ENCODE measurements around the gene ZNF521.

Gene ZNF521

GRCh38 chr18:25223899-25224886 lies 127.8 kb downstream of the ZNF521 start:
- no peak for DNase-seq

DNA sequence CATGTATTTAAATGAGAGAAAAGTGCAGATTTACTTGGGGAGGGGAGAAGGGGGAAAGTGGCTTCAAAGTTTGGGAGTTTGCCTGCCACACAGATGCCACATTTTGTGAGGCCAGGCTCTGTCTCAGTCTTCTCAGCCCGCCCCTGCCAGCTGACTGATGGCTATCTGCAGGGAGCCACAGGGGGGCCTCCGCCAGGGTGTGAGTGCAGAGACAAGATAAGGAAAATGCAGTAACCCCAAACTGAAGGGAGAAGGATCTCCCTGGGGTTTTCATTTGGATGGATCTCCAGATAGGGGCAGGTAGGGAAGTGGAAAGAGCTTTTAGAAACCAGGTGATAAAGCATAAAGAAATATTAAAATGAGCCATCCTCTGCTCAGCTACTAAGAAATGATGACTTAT lies 128.8 kb downstream of the ZNF521 start:
- DNase-seq = no peak

- DNase-seq = no peak
These were observed 129.3 kb downstream of the ZNF521 start for GRCh38 chr18:25222648-25223047.

DNA sequence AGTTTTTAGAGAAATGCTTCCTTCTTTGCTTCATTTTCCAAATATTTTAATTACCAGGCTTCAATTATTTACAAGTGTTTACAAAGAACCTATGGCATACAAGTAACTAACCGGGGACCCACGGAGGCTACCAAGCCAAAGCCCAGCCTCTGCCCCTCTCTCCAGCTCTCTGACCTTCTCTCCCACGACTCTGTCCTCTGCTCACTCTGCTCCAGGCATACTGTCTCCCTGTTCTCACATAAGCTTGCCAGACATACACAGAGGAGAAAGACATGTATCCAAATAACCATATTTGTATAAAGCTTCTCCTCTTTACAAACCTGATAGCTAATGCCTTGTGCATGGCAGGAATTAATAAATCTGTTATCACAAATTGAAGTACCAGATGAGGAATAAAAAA lies 141.3 kb downstream of the ZNF521 start:
- no peak for DNase-seq

GRCh38 chr18:25192065-25192464 lies 159.9 kb downstream of the ZNF521 start:
- DNase-seq = no peak

GRCh38 chr18:25190472-25190871 lies 161.5 kb downstream of the ZNF521 start:
- no peak for DNase-seq

DNA sequence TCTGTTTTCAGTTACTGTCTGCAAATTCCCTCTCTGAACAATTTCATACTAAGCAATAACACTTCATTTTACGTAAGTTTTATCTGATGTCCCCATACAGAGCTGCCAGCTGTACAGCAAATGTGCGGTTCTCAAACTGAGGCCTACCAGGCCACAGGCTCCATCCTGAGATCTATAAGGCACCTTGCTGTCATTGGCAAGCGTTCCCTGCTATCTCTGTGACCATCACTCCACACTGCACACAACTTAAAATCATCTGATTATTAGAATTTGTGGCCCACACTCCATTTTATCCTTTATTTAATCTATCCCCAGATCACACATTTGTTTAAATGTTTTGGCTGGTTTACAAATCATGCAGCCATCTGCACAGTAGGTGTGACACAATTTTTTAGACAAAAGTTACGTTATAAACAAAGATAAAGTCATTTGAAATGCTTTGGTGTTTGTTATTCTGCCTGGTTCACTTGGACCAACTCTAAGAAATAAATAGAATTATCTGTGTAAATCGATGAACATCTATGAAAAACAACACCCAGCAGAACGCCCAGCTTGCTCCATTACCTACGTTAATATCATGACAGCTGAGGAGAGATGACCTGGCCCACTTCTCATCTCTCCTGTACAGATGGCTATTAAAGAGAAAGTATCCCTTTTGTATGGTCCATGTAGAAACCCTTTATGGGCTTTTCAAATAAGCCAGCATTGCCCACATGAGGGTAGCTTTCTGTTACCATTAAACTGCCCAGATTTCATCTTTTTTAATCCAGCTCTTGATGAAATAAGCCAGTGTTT lies 162.4 kb downstream of the ZNF521 start:
- no peak for DNase-seq

DNA sequence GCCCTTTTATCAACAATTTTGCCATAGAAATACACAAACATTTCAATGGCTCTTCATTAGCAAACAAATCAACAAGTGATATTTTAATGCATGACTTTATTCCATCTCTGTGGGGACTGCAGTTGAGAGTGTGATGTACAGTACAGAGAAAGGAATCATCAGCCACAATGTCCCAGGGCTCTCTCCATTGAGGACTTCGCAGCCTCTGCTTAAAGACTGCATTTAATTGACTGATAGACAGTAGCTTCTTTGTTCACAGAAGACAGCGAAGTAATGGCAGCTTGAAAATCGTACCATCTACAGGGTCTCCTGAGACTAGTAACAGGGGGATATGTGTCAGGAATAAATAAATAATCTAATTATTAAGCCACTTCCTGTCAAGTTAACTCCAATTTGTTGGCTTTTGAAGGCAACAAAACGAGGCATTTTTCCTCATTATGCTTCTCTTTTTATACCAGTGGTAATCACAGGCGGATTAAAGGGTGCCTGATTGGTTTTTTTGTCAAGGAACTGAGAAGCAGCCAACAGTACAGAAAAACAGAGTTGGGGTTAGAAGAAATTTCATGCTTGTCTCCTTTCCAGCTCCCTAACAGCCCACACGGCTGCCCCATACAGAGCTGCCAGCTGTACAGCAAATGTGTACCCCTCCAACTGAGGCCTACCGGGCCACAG lies 164.3 kb downstream of the ZNF521 start:
- no peak for DNase-seq

DNA sequence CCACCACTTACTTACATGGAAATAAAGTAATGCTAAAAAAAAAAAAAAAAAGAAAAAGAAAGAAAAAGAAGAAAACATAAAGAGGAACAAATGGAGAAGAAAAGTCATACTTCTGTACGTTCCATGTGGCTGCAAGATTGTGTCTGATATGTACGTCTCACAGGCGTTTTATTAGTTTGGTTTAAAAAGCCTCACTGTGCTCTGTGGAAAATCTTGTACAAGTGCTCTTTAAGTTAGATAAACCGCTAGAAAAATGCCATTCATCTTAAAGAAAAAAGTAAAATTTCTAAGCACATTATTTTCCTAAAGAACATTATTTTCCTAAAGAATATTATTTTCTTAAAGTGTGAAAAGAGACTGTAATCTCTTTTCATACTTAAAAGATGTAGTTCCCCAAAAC lies 165.1 kb downstream of the ZNF521 start:
- no peak for DNase-seq

DNA sequence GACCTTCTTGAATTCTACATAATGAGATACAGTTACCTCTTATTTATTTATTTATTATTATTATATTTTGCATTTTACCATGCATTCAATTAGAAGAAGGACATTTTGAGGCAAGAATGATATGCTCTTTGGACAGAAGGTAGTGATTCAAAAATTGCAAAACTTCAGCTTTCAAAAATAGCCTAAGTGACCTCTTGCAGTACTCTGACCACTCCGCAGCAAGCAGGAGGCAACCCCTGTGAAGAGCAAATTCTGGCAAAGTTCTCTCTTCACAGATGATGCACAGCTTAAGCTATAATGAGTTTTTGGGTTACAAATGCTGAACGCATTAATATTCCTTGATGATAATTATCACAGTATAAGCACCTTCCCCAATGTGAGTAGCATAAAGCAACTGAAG lies 170.0 kb downstream of the ZNF521 start:
- DNase-seq = no peak

- DNase-seq = no peak
These were observed 170.4 kb downstream of the ZNF521 start for GRCh38 chr18:25181581-25181980.

GRCh38 chr18:25180973-25181548 lies 170.9 kb downstream of the ZNF521 start:
- no peak for DNase-seq

DNA sequence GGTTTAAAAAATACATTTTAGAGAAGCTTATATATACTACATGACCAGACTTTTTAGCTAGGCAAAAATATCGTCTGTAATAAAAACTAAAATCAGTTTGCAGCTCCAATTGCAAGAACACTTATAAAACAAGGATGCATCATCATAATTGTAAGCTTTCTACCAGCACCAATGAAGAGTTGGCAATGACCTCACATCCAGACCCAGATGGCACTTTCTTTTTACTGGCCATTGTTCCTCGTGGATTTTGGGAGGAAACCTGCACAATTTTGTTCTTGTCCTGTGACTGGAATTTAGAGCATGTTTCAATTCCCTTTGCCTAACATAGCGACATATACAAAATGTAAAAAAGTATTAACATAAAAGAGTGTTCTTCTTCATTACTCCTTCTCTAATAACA lies 174.3 kb downstream of the ZNF521 start:
- no peak for DNase-seq

DNA sequence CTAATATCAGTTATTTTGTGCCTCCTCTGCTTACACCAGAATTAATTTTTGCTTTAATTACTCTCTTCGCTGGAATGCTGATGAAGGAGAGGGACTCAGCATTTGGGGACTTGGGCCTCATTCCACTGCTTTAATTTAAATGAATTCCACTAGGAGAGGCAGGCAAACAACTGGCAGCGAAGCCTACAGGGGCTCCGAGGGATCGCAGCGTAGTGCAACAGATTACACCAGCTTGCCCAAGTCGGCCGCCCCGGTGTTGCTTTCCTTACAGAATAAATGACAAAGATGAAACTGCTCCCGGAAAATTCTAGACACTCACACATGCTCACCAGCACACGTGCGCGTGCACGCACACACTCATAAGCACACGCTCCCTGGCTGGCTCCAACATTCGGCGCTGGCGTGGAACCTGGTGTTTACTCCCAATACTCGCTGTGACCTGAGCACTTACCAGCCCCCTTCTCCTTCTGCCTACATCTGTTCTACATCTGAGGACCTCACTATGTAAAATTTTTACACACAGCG lies 175.4 kb downstream of the ZNF521 start:
- no peak for DNase-seq

DNA sequence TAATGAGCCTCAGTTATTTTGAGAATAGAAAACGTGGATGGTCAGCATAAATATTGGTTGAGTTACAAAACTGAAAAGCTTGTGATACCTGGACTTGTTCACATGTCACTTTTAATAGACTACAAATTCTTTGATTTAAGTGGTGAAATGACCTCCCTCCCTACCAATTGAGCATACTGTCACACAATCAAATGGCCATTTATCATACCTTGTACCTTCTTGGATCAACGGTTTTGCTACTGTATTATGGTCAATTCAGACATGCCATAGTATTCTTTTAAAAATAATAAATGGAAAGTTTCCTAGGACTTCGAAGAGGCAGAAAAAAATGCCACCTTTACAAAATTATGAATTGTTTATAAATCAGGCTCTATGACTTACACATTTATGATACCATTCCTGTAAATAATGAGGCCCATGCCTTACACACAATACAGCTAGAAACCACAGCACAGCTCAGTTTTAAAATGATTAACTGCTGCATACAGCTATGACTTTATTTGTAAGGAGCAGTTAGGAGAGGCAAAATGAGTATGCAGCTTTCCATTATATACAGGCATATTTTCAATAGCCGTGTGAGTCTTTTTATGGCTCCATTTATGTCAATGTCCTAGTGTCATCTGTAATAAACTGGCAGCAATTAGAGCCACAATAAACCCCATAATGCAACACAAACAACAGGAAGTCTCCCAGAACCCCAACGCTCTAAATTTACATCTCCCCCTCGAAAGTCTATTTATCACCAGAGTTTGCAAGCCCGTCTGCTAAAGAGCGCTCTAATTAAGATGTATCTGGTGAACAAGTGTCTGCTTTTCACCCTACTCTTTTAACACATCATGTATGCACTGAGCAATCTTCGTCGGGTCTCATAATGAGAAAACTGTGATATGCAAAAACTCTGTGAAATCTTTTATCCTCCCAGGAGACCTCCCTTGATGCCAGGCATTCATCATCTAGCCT lies 176.1 kb downstream of the ZNF521 start:
- DNase-seq = no peak

GRCh38 chr18:25174324-25174723 lies 177.6 kb downstream of the ZNF521 start:
- DNase-seq = no peak

DNA sequence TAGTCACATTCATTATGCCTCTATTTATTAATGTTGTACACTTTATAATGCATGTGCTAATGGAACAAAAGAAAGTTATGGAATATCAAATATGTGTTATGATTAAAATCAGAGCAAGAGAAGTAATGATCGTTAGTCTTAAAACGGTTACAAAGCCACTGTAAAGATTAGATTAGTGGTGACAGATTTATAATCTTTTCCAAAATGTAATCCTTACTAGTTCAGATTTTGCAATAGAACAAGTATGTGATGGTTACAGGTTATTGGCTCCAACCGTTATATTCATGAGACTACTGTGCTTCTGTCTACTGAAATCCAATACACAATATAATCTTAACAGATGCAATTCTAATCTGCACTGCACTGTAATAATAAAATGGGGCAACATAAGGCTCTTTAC lies 180.6 kb downstream of the ZNF521 start:
- DNase-seq = no peak

DNA sequence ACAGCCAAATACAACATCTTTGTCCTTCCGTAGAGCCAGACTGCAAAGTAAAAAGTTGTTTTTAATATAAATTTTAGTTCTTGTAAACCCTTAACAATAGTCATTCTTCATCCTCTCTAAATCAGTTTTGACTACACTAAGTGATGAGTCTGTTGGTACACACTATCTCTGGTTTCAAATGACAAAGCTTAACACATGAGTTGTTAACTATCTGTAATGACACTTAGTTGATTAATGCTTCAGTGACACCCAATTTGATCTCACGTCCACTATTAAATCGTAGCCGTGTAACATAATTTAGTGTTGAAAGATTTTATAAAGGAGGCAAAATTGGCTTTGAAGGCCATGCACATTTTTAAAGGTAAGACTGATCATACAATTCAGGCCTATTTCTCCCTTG lies 181.6 kb downstream of the ZNF521 start:
- no peak for DNase-seq

DNA sequence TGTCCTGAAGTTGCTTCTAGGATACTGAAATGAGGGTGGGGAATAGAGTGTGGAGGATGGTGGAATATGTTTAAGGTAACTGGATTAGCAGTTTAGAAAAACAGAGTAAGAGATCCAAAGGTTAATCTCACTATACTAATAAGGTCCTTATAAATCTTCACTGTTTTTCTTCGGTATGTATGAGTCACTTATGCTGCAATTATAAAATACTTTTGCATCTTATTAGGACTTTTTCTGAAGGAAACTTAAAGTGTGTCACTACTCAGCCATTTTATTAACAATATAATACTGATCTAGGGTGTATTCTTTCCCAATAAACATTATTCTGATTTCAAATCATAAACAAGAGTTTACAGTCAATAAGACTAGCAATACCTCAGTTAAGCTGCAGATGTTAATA lies 182.3 kb downstream of the ZNF521 start:
- DNase-seq = no peak

GRCh38 chr18:25167612-25168410 lies 184.2 kb downstream of the ZNF521 start:
- DNase-seq = no peak

DNA sequence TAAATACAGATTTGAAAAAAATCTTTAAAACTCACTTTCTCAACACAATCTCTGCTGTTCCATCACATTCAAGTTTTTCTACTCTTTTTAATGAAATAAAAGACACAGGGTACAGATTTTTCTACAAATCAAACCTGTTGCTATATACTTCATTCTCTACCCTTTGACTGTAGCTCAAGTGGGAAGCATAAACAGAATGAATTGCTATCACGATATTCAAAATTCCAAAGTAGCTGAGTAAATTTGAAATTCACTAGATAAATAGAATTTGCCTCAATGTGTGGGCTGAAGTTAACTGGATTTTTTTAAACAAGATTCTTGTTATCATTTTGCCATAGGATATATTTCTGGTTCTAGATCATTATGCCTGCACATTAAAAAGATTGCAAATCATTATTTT lies 185.9 kb downstream of the ZNF521 start:
- DNase-seq = no peak
